IPS DF 19.7 (cell line): Measurements from ENCODE around the gene BMF.

ENCODE experiments used
- DNase-seq: peaks from one replicate; pipeline ENCODE4 v3.0.0-alpha.2; 2013; ENCODE audit warnings: low read depth, low spot score

BMF gene

GRCh38 chr15:40103864-40104271, 4.8 kb downstream of the BMF start:
- DNase-seq, result no peak

DNA sequence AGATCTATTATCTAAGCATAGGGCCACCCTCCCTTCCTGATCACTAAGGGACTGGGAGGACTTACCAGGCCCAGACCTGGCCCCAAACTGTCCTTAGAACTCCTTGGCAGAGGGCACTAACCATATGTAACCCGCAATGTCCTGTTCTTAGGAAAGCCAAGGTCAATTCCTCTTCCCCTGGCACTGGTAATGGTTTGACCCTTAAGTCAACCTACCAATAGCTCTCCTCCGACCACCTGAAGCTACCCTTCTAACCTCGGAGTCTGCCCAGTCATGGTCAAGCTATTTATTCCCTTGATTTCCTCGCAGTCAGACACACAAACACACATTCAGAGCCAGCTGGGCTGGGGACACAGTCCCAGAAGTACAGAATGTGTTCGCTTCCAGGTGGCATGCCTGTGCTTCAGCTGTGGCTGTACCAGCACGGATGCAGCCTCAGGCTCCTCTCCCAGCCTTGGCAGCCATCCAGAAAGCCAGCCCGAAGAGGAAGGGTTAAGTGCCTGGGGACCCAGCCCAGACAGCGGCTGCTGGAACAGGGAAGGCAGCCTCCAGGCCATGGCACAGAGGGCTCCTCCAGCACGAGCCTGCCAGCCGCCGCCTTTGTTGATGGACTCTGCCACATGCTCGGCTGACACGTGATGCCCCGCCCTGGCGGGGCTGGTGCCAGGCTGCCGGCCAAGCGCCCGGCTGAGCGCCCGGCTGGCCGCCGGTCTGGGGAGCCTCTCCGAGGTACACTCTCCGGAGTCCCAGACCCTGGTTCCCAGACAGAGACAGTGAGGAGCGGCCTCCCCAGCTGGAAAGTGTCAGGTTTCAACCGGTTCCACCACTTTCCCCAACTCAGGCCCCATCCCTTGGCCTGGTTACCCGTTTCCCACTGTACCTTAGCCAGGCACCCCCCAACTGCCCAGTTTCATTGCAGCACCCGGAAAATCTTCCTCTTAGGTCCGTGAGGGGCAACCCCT, 5.5 kb downstream of the BMF start:
- DNase-seq, result peak; percentile 78

GRCh38 chr15:40100947-40101905, 7.5 kb downstream of the BMF start:
- DNase-seq, result no peak

DNA sequence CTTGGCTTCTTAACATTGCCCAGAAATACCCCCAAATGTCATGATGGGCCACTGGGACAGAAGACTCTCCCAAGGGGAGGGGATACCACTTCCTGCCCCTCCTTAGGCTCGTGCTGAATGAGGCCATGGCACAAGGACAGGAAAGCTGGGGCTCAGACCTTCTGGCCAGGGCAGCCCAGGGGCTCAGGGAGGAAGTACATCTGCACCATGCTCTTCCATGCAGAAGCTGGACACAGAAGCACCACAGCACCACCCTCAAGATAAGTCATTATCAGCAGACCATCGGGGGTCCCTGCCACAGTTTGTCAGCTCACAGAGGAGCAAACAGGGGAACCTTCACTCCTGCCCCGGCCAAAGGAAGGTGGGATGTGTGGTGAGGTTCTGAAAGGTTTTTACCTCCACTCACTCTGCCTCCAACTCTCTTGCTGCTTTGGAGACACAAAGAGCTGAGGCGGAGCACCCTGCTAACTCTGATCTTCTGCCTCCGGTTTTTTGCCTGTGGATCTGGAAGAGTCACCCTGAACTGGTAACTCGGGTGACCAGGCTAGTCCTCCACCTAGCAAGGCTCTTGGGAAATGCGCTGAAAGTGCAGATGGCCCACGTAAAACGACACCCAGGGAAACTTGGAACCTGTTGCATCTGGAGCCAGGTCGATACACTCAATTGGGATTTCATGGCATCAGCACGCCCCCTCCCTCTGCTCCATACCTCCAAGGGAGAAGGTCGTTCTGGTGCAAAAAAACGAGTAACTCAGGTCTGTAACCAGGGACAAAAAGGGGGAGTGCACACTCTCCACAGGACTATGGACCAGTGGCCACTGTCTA, 8.3 kb downstream of the BMF start:
- DNase-seq, result no peak

DNA sequence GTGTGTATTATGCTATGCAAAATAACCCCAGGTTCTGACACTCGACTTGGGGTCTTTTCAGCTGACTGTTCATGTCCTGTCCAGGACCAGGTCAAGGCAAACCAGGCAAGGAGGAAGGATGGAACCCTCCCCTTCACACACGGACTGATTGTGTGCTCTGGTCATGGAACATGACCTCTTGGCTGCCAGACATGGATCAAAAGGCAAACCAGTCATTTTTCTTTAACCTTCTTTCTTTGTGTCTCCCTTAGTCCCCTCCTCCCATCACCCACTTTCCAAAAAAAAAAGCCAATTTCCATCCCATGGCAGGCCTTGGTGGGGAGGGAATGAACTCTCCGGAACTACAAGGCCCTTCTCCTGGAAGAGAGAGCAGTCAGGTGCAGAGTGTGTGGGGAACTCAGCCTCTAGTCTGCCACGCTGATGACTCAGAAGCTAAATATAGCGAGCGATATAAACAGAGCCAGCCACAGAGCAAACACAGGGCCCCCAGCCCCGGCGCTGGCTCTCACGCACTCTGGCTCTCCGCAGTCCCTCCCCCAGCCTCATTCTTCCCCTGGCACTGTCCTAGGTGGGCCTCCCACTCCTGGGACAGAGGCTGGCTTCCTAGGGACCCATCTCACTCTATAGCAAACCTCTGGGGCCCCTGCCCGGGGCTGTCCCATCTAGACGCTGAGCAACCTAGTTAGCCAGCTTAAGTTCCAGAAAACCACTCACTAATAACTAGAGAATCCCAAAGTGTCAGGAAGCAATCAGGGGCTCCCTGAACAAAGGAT, 10.0 kb downstream of the BMF start:
- DNase-seq, result no peak

- no peak for DNase-seq
These were observed 10.7 kb downstream of the BMF start for GRCh38 chr15:40097968-40098476.

- no peak for DNase-seq
These were observed 11.3 kb downstream of the BMF start for GRCh38 chr15:40097096-40097967.

DNA sequence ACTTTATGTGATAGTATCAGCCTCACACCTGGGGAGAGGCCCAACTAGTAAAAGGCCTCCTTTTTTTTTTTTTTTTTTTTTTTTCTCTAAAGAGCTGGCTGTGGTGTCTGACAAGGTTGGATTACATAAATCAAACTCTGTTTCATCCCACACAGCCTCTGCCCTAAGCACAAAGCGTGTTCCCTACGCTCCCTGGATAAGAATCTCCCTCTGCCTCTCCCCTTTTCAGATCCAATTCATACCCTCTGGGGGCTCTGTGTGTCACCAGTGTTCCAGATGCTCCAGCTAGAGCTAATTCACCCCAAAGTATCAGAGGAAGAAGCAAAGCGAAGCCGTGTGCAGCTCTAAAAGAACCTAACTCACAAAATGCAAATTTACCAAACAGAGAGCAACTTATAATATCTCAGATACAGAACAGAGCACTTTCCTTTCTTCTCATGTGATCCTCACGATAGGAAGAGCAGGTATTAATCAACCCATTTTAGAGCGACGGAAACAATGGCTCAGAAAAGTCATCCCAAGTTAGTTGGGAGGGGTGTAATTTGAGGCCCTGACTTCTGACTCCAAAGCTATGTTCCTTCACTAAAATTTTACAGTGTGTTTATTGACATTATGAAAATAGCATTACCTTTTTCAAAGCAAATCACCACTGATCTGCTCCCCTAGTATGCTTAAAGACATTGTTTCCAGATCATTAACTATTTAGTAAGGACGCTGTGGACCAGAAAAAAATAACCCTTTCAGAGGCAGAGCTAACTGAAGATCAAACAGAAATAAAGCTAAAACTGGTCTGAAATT, 12.4 kb downstream of the BMF start:
- no peak for DNase-seq

GRCh38 chr15:40095371-40096093, 13.1 kb downstream of the BMF start:
- DNase-seq, result no peak

GRCh38 chr15:40094156-40094555, 14.5 kb downstream of the BMF start:
- DNase-seq, result no peak

GRCh38 chr15:40092979-40093869, 15.5 kb downstream of the BMF start:
- no peak for DNase-seq

GRCh38 chr15:40092256-40092978, 16.3 kb downstream of the BMF start:
- no peak for DNase-seq

DNA sequence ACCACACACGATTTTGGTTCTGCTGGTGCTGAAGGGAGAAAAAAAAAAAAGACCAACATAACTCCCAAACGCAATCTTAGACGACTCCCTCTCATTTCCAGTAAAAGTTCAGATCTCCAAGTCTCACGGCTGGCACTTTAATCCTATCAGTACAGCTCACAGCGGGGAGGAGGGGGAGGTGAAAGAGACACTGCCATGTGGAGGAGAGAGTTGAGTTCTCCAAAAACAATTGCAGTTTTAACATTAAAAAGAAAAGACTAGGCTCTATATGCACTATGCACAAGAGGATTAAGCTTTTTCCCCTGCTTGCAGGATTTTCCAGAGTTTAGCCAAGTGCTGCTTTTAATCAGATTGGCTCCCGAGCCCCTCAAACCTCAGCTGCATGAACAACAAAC, 16.8 kb downstream of the BMF start:
- DNase-seq, result no peak

DNA sequence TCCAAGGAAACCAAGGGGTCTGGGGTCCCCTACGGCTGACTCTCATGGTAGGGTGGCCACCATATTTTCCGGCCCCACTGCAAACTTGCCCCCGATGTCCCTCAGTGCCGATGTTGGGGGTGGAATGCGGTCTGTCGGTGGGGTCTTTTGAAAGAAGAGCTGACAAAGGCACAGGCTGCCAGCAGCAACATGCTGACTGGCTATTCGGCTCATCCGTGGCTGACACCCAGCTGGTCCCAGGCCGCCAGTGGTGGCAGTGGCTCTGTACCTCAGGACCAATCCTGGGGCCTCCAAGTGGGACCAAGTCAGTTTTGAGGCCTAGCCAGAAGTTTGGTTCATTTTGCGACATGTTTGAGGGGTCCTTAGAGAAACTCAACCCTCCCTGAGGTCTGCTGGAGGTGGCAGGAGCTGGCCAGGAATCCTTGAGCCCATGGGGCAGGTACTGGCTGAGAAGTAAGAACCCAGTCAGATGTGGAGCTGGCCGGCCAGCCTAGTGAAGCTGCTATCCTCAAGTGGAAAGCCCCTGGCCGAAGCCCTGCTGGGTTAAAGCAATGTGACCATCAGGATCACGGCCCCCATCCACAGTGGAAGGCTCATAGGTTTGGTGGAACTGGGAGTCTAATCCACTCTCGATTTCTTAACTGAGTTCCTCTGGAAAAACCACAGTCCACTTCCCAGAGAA, 17.8 kb downstream of the BMF start:
- DNase-seq, result no peak

DNA sequence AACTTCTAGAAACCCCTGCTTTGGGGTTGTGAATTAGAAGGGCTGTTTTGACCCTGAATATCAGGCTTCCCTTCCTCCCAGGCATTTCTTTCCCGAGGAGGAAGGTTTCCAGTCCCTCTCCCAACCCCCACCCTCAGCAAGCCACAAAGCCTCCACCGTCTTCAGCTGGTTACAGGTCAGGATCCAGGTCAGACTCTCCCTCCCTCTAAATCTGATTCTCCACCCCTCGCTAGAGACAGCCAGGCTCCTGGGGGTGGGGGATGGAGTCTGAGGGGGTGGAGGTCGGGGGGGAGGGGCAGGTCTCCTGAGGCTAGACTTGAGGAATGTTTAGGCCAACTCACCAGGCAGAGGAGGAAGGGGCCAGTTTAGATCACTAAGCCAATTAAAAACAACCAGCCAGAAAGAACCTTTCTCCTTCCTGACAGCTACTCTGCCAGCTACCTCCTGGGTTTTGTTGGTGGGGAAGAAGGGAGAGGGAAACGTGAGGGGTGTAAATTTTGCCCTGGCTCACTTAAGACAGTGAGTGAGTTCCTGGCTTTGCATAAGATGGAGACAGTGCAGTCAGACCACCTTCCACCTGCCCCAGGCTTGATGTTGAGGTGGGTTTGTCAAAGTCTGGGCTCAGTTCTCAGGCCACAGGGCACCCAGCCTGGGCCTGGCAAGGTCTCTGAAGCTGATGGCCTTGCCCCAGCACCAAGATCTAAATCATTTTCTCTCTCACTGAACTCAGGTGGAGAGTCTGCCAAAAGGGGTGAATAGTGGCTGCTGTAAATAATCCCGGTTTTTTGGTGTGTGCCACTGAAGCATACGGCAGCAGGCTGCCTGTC, 19.5 kb downstream of the BMF start:
- no peak for DNase-seq
